Breast epithelium (tissue), 3 donors: ENCODE measurements around the gene RBM23.

Source experiments
- POLR2A ChIP-seq: fragments of 450-650 bp; IDR thresholded peaks from one replicate; pipeline ENCODE4 v1.6.1; 2016; ENCODE audit warnings: antibody characterized with exemption, mild to moderate bottlenecking, moderate library complexity
- POLR2AphosphoS5 ChIP-seq, 3 donors: sonication (generic); formaldehyde crosslinking; IDR thresholded peaks; one replicate each; pipeline ENCODE4 v1.6.1; 2017; ENCODE audit warnings: antibody characterized with exemption in 3 of 3
- TF ChIP-seq, protein P1 (sequence below), 3 donors: fragments of 450-650 bp; IDR thresholded peaks; one replicate each; pipeline ENCODE4 v1.5.1; 2016 to 2017; ENCODE audit warnings: antibody characterized with exemption in 3 of 3, mild to moderate bottlenecking in 3 of 3, moderate library complexity in 3 of 3

DNA sequence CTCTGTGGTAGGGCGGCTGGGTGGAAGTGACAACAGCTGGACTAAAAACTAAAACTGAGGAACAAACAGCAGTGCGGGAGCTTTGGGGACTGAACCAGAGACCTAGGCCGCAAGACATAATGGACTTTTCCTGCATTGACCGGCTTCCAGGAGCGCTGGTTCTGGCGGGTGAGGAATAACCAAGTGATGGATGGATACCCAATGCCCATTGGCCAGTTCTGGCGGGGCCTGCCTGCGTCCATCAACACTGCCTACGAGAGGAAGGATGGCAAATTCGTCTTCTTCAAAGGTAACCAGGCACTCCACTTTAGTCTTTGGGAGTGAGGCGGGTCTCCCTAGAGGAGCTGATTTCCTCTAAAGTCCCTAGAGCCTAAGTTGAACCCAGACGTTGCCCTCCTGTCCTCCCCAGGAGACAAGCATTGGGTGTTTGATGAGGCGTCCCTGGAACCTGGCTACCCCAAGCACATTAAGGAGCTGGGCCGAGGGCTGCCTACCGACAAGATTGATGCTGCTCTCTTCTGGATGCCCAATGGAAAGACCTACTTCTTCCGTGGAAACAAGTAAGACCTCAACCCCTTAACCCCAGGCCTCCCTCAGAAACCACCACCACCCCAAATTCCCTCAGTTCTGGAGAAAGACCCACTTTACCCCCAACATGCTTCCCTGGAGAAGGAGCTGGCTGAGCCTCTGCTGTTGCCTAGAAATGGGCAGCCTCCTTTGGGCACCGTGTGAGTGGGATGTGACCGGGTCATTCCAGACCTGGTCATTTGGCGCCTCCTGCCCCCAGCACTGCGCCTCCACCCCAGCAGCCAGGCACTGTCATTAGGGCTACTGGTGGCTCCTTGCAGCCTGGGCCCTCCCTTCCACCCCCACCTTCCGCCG, 74.5 kb downstream of the RBM23 start:
- TF ChIP-seq, protein P1, sequence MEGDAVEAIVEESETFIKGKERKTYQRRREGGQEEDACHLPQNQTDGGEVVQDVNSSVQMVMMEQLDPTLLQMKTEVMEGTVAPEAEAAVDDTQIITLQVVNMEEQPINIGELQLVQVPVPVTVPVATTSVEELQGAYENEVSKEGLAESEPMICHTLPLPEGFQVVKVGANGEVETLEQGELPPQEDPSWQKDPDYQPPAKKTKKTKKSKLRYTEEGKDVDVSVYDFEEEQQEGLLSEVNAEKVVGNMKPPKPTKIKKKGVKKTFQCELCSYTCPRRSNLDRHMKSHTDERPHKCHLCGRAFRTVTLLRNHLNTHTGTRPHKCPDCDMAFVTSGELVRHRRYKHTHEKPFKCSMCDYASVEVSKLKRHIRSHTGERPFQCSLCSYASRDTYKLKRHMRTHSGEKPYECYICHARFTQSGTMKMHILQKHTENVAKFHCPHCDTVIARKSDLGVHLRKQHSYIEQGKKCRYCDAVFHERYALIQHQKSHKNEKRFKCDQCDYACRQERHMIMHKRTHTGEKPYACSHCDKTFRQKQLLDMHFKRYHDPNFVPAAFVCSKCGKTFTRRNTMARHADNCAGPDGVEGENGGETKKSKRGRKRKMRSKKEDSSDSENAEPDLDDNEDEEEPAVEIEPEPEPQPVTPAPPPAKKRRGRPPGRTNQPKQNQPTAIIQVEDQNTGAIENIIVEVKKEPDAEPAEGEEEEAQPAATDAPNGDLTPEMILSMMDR (IDR thresholded peaks at IDR 0.05), result no peak
- no peak for TF ChIP-seq POLR2A
- no peak for TF ChIP-seq POLR2AphosphoS5 (IDR thresholded peaks at IDR 0.05)
